Measurements from ENCODE around the gene PFKFB3. TPM values are rescaled to one million over a fixed set of nuclear protein-coding genes. Genes with fewer than 3 reads are reported as not detected.

The PFKFB3 gene
- 13.8 and 42.4 TPM in 2 replicates for total RNA-seq

DNA sequence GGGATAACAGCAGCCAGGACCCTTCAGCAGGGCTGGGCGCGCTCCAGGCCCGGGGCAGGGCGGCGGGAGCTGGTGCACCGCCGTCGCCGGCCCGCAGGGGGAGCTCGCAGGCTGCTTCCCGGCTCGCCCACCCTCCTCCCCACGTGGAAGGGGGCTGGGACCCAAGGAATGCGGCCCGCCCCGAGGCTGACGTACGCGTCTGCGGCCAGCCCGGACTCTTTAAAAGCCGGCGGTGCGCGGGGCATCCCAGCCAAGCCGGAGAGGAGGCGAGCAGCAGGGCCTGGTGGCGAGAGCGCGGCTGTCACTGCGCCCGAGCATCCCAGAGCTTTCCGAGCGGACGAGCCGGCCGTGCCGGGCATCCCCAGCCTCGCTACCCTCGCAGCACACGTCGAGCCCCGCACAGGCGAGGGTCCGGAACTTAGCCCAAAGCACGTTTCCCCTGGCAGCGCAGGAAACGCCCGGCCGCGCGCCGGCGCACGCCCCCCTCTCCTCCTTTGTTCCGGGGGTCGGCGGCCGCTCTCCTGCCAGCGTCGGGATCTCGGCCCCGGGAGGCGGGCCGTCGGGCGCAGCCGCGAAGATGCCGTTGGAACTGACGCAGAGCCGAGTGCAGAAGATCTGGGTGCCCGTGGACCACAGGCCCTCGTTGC is at the start of gene PFKFB3:
Gene PFKFB3, plus strand, starts transcription at position 249 of the 647 bp plus-strand sequence. Its CDS starts 329 bp downstream, at position 578.

Other genes starting within 250 kb of the PFKFB3 start
- gene IL15RA, start 225.4 kb upstream of the PFKFB3 start, total RNA-seq, result 4.4 and 12.2 TPM in 2 replicates
- not detected in 2 replicates for gene IL2RA, start 140.6 kb upstream of the PFKFB3 start, total RNA-seq
- 38.4 and 45.6 TPM in 2 replicates for gene RBM17, start 113.9 kb upstream of the PFKFB3 start, total RNA-seq